ENCODE measurements around the gene CP. TPM values are rescaled to one million over a fixed set of nuclear protein-coding genes. Genes with fewer than 3 reads are reported as not detected.

CP gene
- total and polyA plus RNA-seq, 12 donors: 1.3 to 22.7 (median 3.5) TPM

- intact Hi-C loops (cut with DNase I): no loop called here
- 96 to 99% methylated on average over 2 of the region's 2 CpGs for WGBS, 2 donors
- Histone ChIP-seq H3K27me3 (no peaks in the 10 kb centered on the region), H3K9me3 (peaks cover 0 to 8% (median 0%) of the 10 kb centered on the region in 11 donors), H3K4me3 (no peak overlapping the region), H3K27ac (no peak overlapping the region), H3K4me1 (peaks cover 0 to 22% (median 17%) of the 10 kb centered on the region in 9 donors), H3K36me3 (peaks cover 0 to 16% (median 4%) of the 10 kb centered on the region in 9 donors)
- no peak for TF ChIP-seq CTCF (IDR thresholded peaks at IDR 0.05)
- DNase-seq (no peak), ATAC-seq (no peak)
Measured at GRCh38 chr3:149181182-149181581, 40.4 kb downstream of the CP start.

- Histone ChIP-seq H3K9me3 (peaks cover 0 to 8% (median 0%) of the 10 kb centered on the region in 11 donors), H3K27ac (peak overlapping the region in 7 of 10 donors; percentile 31 to 70 (median 61)), H3K27me3 (no peaks in the 10 kb centered on the region), H3K36me3 (peaks cover 0 to 27% (median 9%) of the 10 kb centered on the region in 9 donors), H3K4me1 (peaks cover 0 to 22% (median 17%) of the 10 kb centered on the region in 9 donors), H3K4me3 (no peak overlapping the region)
- 34 to 47% methylated on average over 7 of the region's 7 CpGs for WGBS, 2 donors
- DNase-seq (peak; percentile 34 to 83), ATAC-seq (peak; percentile 87 to 99 (median 96))
- intact Hi-C loops (cut with DNase I): no loop called here
- TF ChIP-seq CTCF (IDR thresholded peaks at IDR 0.05): no peak
Measured at GRCh38 chr3:149180057-149180573, 41.5 kb downstream of the CP start.

- Histone ChIP-seq H3K27me3 (no peaks in the 10 kb centered on the region), H3K27ac (peak overlapping the region in 6 of 10 donors; percentile 2 to 70 (median 54)), H3K4me3 (no peak overlapping the region), H3K4me1 (peaks cover 0 to 22% (median 17%) of the 10 kb centered on the region in 9 donors), H3K36me3 (peaks cover 0 to 36% (median 10%) of the 10 kb centered on the region in 9 donors), H3K9me3 (peaks cover 0 to 8% (median 0%) of the 10 kb centered on the region in 11 donors)
- 69 to 70% methylated on average over 1 of the region's 1 CpG for WGBS, 2 donors
- DNase-seq (no peak), ATAC-seq (peak in 1 of 8 donors; percentile 19)
- intact Hi-C loops (cut with DNase I): no loop called here
- no peak for TF ChIP-seq CTCF (IDR thresholded peaks at IDR 0.05)
Measured at GRCh38 chr3:149179220-149179619, 42.4 kb downstream of the CP start.

GRCh38 chr3:149177122-149177521 is 44.5 kb downstream of the CP start:
- Histone ChIP-seq H3K4me3 (no peak overlapping the region), H3K36me3 (peaks cover 0 to 55% (median 26%) of the 10 kb centered on the region in 9 donors), H3K27ac (no peak overlapping the region), H3K27me3 (no peaks in the 10 kb centered on the region), H3K4me1 (peaks cover 0 to 22% (median 17%) of the 10 kb centered on the region in 9 donors), H3K9me3 (peaks cover 0 to 12% (median 0%) of the 10 kb centered on the region in 11 donors)
- ATAC-seq (no peak), DNase-seq (no peak)
- intact Hi-C loops (cut with DNase I): no loop called here
- 98 to 100% methylated on average over 1 of the region's 1 CpG for WGBS, 2 donors
- TF ChIP-seq CTCF (IDR thresholded peaks at IDR 0.05): no peak
